Uterus (tissue), 4 donors: ENCODE results near the gene SNTG2. TPM values are rescaled to one million over a fixed set of nuclear protein-coding genes. Genes with fewer than 3 reads are reported as not detected.

Experiments
- DNase-seq, 2 donors: peaks; one replicate each; pipeline ENCODE4 v3.0.0-alpha.2; 2019 to 2020
- H3K27ac ChIP-seq, 2 donors: fragments of 200-600 bp; sonication (generic); 1 replicate in 1 of 2; 2 replicates in 1 of 2; pipeline ENCODE4 v1.5.1; 2016 to 2018
- H3K27me3 ChIP-seq, 2 donors: fragments of 200-600 bp; sonication (generic); one replicate each; pipeline ENCODE4 v1.5.1; 2018 to 2019; ENCODE audit warnings: control low read depth in 1 of 2
- H3K36me3 ChIP-seq, 2 donors: fragments of 200-600 bp; sonication (generic); one replicate each; pipeline ENCODE4 v1.5.1; 2019; ENCODE audit warnings: control low read depth in 1 of 2
- H3K4me1 ChIP-seq, 2 donors: fragments of 200-600 bp; sonication (generic); one replicate each; pipeline ENCODE4 v1.5.1; 2018 to 2019; ENCODE audit warnings: control low read depth in 1 of 2
- H3K4me3 ChIP-seq, 2 donors: fragments of 200-600 bp; sonication (generic); 1 replicate in 1 of 2; 2 replicates in 1 of 2; pipeline ENCODE4 v1.5.1; 2018 to 2019; ENCODE audit warnings: mild to moderate bottlenecking in 1 of 2
- H3K9me3 ChIP-seq, 2 donors: fragments of 200-600 bp; sonication (generic); one replicate each; pipeline ENCODE4 v1.5.1; 2019; ENCODE audit warnings: control low read depth in 1 of 2
- CTCF ChIP-seq, 4 experiments: fragments of 200-600 bp in 2 of 4; fragments of 450-650 bp in 2 of 4; sonication (generic) in 2 of 4; IDR thresholded peaks; one replicate each; pipeline ENCODE4 v1.5.1; 2016 to 2019; ENCODE audit warnings: antibody characterized with exemption in 4 of 4, mild to moderate bottlenecking in 2 of 4, moderate library complexity in 1 of 4
- POLR2A ChIP-seq, 2 donors: fragments of 450-650 bp; IDR thresholded peaks; one replicate each; pipeline ENCODE4 v1.6.1; 2016; ENCODE audit warnings: antibody characterized with exemption in 2 of 2, mild to moderate bottlenecking in 1 of 2, moderate library complexity in 1 of 2
- intact Hi-C: fragments of 100-400 bp; cut with DNase I; formaldehyde crosslinking; loops from one replicate; pipeline ENCODE4 v1.15.1; 2023; ENCODE audit warnings: low total_unique reads
- total RNA-seq, 4 donors: library from RNA; depleted of rRNA in 3 of 4; stranded (reverse); fragments of >200 nt in 3 of 4; gene quantifications; one replicate each; pipeline versions ENCODE4 v1.1.0 to v1.2.4, GENCODE V29; 2014 to 2023
- donor health status: DM: yes; HTN: yes; CAD: no.

SNTG2 gene
- total RNA-seq, 4 donors from 2014 or later, result 3.2 to 46.2 (median 31.4) TPM

GRCh38 chr2:1305342-1306013 is 354.8 kb downstream of the SNTG2 start:
- Histone ChIP-seq H3K27ac (no peak overlapping the region), H3K9me3 (no peaks in the 10 kb centered on the region), H3K27me3 (no peaks in the 10 kb centered on the region), H3K36me3 (no peaks in the 10 kb centered on the region), H3K4me1 (no peaks in the 10 kb centered on the region), H3K4me3 (no peak overlapping the region)
- no peak for TF ChIP-seq POLR2A (IDR thresholded peaks at IDR 0.05)
- no peak for TF ChIP-seq CTCF (IDR thresholded peaks at IDR 0.05)
- no peak for DNase-seq
- intact Hi-C loops, result no loop called here

- Histone ChIP-seq H3K9me3 (no peaks in the 10 kb centered on the region), H3K27ac (no peak overlapping the region), H3K4me1 (no peaks in the 10 kb centered on the region), H3K36me3 (no peaks in the 10 kb centered on the region), H3K27me3 (no peaks in the 10 kb centered on the region), H3K4me3 (no peak overlapping the region)
- TF ChIP-seq CTCF (IDR thresholded peaks at IDR 0.05) (no peak), POLR2A (IDR thresholded peaks at IDR 0.05) (no peak)
- DNase-seq, result no peak
- intact Hi-C loops, result no loop called here
Observed at GRCh38 chr2:1306014-1306686, 355.5 kb downstream of the SNTG2 start.

GRCh38 chr2:1306687-1307516 is 356.3 kb downstream of the SNTG2 start:
- no peak for DNase-seq
- intact Hi-C loops, result no loop called here
- Histone ChIP-seq H3K27me3 (no peaks in the 10 kb centered on the region), H3K4me1 (no peaks in the 10 kb centered on the region), H3K36me3 (no peaks in the 10 kb centered on the region), H3K27ac (no peak overlapping the region), H3K4me3 (no peak overlapping the region), H3K9me3 (no peaks in the 10 kb centered on the region)
- TF ChIP-seq CTCF (IDR thresholded peaks at IDR 0.05) (no peak), POLR2A (IDR thresholded peaks at IDR 0.05) (no peak)

GRCh38 chr2:1307670-1308069 is 357.0 kb downstream of the SNTG2 start:
- intact Hi-C loops, result no loop called here
- H3K4me1 ChIP-seq, result no peaks in the 10 kb centered on the region
- H3K36me3 ChIP-seq, result no peaks in the 10 kb centered on the region
- no peaks in the 10 kb centered on the region for H3K27me3 ChIP-seq
- no peak overlapping the region for H3K4me3 ChIP-seq
- TF ChIP-seq CTCF (IDR thresholded peaks at IDR 0.05) (no peak), POLR2A (IDR thresholded peaks at IDR 0.05) (no peak)
- DNase-seq, result no peak
- H3K9me3 ChIP-seq, result no peaks in the 10 kb centered on the region
- H3K27ac ChIP-seq, result no peak overlapping the region

- Histone ChIP-seq H3K36me3 (no peaks in the 10 kb centered on the region), H3K27me3 (no peaks in the 10 kb centered on the region), H3K4me1 (no peaks in the 10 kb centered on the region), H3K9me3 (no peaks in the 10 kb centered on the region), H3K27ac (no peak overlapping the region), H3K4me3 (no peak overlapping the region)
- intact Hi-C loops, result no loop called here
- TF ChIP-seq POLR2A (IDR thresholded peaks at IDR 0.05) (no peak), CTCF (IDR thresholded peaks at IDR 0.05) (no peak)
- DNase-seq, result no peak
Observed at GRCh38 chr2:1308678-1309077, 358.0 kb downstream of the SNTG2 start.
